ENCODE data around the gene PRKACA. TPM values are rescaled to one million over a fixed set of nuclear protein-coding genes. Genes with fewer than 3 reads are reported as not detected.

The PRKACA gene
- total and polyA plus RNA-seq, 10 of the 15 experiments (the other 5 are each of a cell fraction or from before 2014, with no cell fraction given), result 0.53 to 68.5 (median 11.2) TPM

- TF ChIP-seq PML (IDR thresholded peaks at IDR 0.05; ENCODE audit: low read length) (no peak), ELK1 (IDR thresholded peaks at IDR 0.05; ENCODE audit: low read depth, low read length) (0 out of 2 replicates have a peak, but pooled peaks have one; percentile 25), NR2C1 (IDR thresholded peaks at IDR 0.05) (peak; percentile 41; the same call in 1 of the 2 replicates), GATAD2B (conservative IDR thresholded peaks at IDR 0.05; ENCODE audit: low read depth) (peak; percentile 67), IKZF1 (conservative IDR thresholded peaks at IDR 0.05) (peak; percentile 82), DPF2 (IDR thresholded peaks at IDR 0.05) (peak; percentile 53; the same call in 1 of the 2 replicates), ZNF217 (IDR thresholded peaks at IDR 0.05) (peak; percentile 70), NKRF (conservative IDR thresholded peaks at IDR 0.05) (peak; percentile 66; the same call in 1 of the 2 replicates), SRF (IDR thresholded peaks at IDR 0.05; ENCODE audit: low read depth in 2 of 2, low read length in 2 of 2) (0 out of 4 replicates have a peak, but pooled peaks of 1 of the 2 experiments have one; percentile 21), BCLAF1 (IDR thresholded peaks at IDR 0.05) (0 out of 2 replicates have a peak, but pooled peaks have one; percentile 24), RAD21 (IDR thresholded peaks at IDR 0.05; ENCODE audit: insufficient read depth, low read depth, low read length) (0 out of 2 replicates have a peak, but pooled peaks have one; percentile 13), SMARCA5 (IDR thresholded peaks at IDR 0.05) (peak; percentile 99), ZNF592 (IDR thresholded peaks at IDR 0.05) (0 out of 2 replicates have a peak, but pooled peaks have one; percentile 21)
These were observed 44.2 kb downstream of the PRKACA start (continued) for GRCh38 chr19:14073261-14073924.

Data from GM12878 (cell line).